Right lobe of liver (tissue), 6 donors: ENCODE data around the gene SRPK3. TPM values are rescaled to one million over a fixed set of nuclear protein-coding genes. Genes with fewer than 3 reads are reported as not detected.

Experiments
- ATAC-seq, 4 donors: fragments of 200-7000 bp; cut with Tn5 transposase; one replicate each; pipeline ENCODE4 v1.9.1; 2020; ENCODE audit warnings: mild to moderate bottlenecking in 4 of 4, moderate library complexity in 4 of 4
- DNase-seq, 3 donors: peaks; one replicate each; pipeline ENCODE4 v3.0.0-alpha.2; 2020
- H3K27ac ChIP-seq, 3 donors: fragments of 200-600 bp; one replicate each; pipeline ENCODE4 v1.8.0; 2022
- H3K27me3 ChIP-seq, 2 donors: fragments of 200-600 bp; one replicate each; pipeline ENCODE4 v1.8.0; 2022
- H3K36me3 ChIP-seq, 4 donors: fragments of 200-600 bp; sonication (generic) in 1 of 4; one replicate each; pipeline versions ENCODE4 v1.5.1 to v1.8.0; 2017 to 2022; ENCODE audit warnings: control low read depth in 1 of 4
- H3K4me1 ChIP-seq, 4 donors: fragments of 200-600 bp; sonication (generic) in 1 of 4; one replicate each; pipeline versions ENCODE4 v1.5.1 to v1.8.0; 2017 to 2022; ENCODE audit warnings: control low read depth in 1 of 4
- H3K4me3 ChIP-seq, 3 donors: fragments of 200-600 bp; one replicate each; pipeline ENCODE4 v1.8.0; 2022
- H3K9me3 ChIP-seq, 4 donors: fragments of 200-600 bp; sonication (generic) in 1 of 4; one replicate each; pipeline versions ENCODE4 v1.5.1 to v1.8.0; 2017 to 2022; ENCODE audit warnings: control low read depth in 1 of 4
- CTCF ChIP-seq, 4 donors: fragments of 200-600 bp in 3 of 4; fragments of 450-650 bp in 1 of 4; IDR thresholded peaks; one replicate each; pipeline versions ENCODE4 v1.5.1 to v1.8.0; 2016 to 2022; ENCODE audit warnings: antibody characterized with exemption in 4 of 4, mild to moderate bottlenecking in 2 of 4
- POLR2A ChIP-seq: fragments of 450-650 bp; IDR thresholded peaks from one replicate; pipeline ENCODE4 v1.6.1; 2017; ENCODE audit warnings: antibody characterized with exemption, mild to moderate bottlenecking
- WGBS: methylation state at CpG from one replicate; pipeline ENCODE4 v1.1.6; 2018; ENCODE audit warnings: low coverage, low lambda C conversion rate; ENCODE audit not compliant: insufficient coverage; ENCODE audit errors: missing lambda C conversion rate; 5-methylcytosine and 5-hydroxymethylcytosine counted together
- intact Hi-C, 2 donors: fragments of 100-400 bp; cut with DNase I; formaldehyde crosslinking; loops; one replicate each; pipeline versions ENCODE4 v1.11.2 to v1.14.1; 2022
- total RNA-seq, 6 experiments: library from RNA; depleted of rRNA in 2 of 6; stranded (reverse); fragments of >200 nt in 2 of 6; fragmentation: NEBNext Ultra II Directional in 3 of 6; extraction: Animal tissue kit (Norgen Biotek cat#: 25700) in 3 of 6; gene quantifications; one replicate each; pipeline versions ENCODE4 v1.1.0 to v1.2.4, GENCODE V29; 2016 to 2023
- donor health status: DM: no; HTN: yes; CAD: no.
- donor health status: DM: no; HTN: no; CAD: no.
- donor health status: DM: no; HTN: no; CAD: no.
- donor health status: DM: no; HTN: yes; CAD: no.
- donor health status: DM: no; HTN: yes; CAD: no.

Gene SRPK3
- total RNA-seq, 6 experiments from 2014 or later = not detected

- Histone ChIP-seq H3K4me1 (no peaks in the 10 kb centered on the region), H3K9me3 (no peaks in the 10 kb centered on the region), H3K27ac (no peak overlapping the region), H3K4me3 (no peak overlapping the region), H3K36me3 (peaks cover 0 to 7% (median 0%) of the 10 kb centered on the region in 4 donors), H3K27me3 (no peaks in the 10 kb centered on the region)
- ATAC-seq = no peak
- intact Hi-C loops = no loop called here
- DNase-seq = peak in 1 of 3 donors; percentile 45
- TF ChIP-seq CTCF (IDR thresholded peaks at IDR 0.05) = no peak
- no peak for TF ChIP-seq POLR2A
- no CpG with 5 or more reads among the region's 15 CpGs for WGBS
Measured at GRCh38 chrX:153736871-153737441, 43.9 kb upstream of the SRPK3 start.

GRCh38 chrX:153738056-153738605, 42.7 kb upstream of the SRPK3 start:
- WGBS = no CpG with 5 or more reads among the region's 27 CpGs
- DNase-seq (no peak), ATAC-seq (no peak)
- H3K4me1 ChIP-seq = no peaks in the 10 kb centered on the region
- H3K9me3 ChIP-seq = no peaks in the 10 kb centered on the region
- peaks cover 0 to 7% (median 0%) of the 10 kb centered on the region in 4 donors for H3K36me3 ChIP-seq
- H3K27ac ChIP-seq = no peak overlapping the region
- no peaks in the 10 kb centered on the region for H3K27me3 ChIP-seq
- intact Hi-C loops = no loop called here
- TF ChIP-seq POLR2A = no peak
- TF ChIP-seq CTCF (IDR thresholded peaks at IDR 0.05) = no peak
- H3K4me3 ChIP-seq = no peak overlapping the region

GRCh38 chrX:153739754-153740486, 40.9 kb upstream of the SRPK3 start:
- H3K27ac ChIP-seq = no peak overlapping the region
- DNase-seq (no peak), ATAC-seq (peak in 1 of 4 donors; percentile 20)
- WGBS = 74% methylated on average over 4 of the region's 29 CpGs
- H3K27me3 ChIP-seq = no peaks in the 10 kb centered on the region
- no peaks in the 10 kb centered on the region for H3K4me1 ChIP-seq
- H3K36me3 ChIP-seq = peaks cover 0 to 7% (median 0%) of the 10 kb centered on the region in 4 donors
- intact Hi-C loops = no loop called here
- H3K4me3 ChIP-seq = no peak overlapping the region
- no peak for TF ChIP-seq CTCF (IDR thresholded peaks at IDR 0.05)
- TF ChIP-seq POLR2A = no peak
- no peaks in the 10 kb centered on the region for H3K9me3 ChIP-seq

GRCh38 chrX:153740631-153741222, 40.1 kb upstream of the SRPK3 start:
- TF ChIP-seq CTCF (IDR thresholded peaks at IDR 0.05) (no peak), POLR2A (no peak)
- Histone ChIP-seq H3K36me3 (peaks cover 0 to 7% (median 0%) of the 10 kb centered on the region in 4 donors), H3K9me3 (no peaks in the 10 kb centered on the region), H3K4me3 (no peak overlapping the region), H3K27me3 (no peaks in the 10 kb centered on the region), H3K4me1 (no peaks in the 10 kb centered on the region), H3K27ac (no peak overlapping the region)
- intact Hi-C loops = no loop called here
- 83% methylated on average over 2 of the region's 16 CpGs for WGBS
- no peak for ATAC-seq
- DNase-seq = no peak
